Omental fat pad (tissue), 4 donors: Measurements from ENCODE around the gene RFFL. TPM values are rescaled to one million over a fixed set of nuclear protein-coding genes. Genes with fewer than 3 reads are reported as not detected.
"Not testable (repeated sequence)": the region's sequence is repeated elsewhere in the genome, so short reads cannot be mapped to it uniquely, and the experiment has no call there.

Source experiments
- ATAC-seq: fragments of 150-250 bp; one replicate; pipeline ENCODE4 v1.9.1; 2016; ENCODE audit warnings: mild to moderate bottlenecking, moderate library complexity; ENCODE audit not compliant: low FRiP score
- DNase-seq: peaks from one replicate; pipeline ENCODE4 v3.0.0-alpha.2; 2019; ENCODE audit warnings: low spot score
- CTCF ChIP-seq, 3 donors: fragments of 450-650 bp; IDR thresholded peaks; one replicate each; pipeline ENCODE4 v1.5.1; 2016 to 2017; ENCODE audit warnings: antibody characterized with exemption in 3 of 3, mild to moderate bottlenecking in 3 of 3, moderate library complexity in 2 of 3
- total RNA-seq, 4 donors: library from RNA; depleted of rRNA; stranded (reverse); fragments of >200 nt; gene quantifications; one replicate each; pipeline ENCODE4 v1.1.0, GENCODE V29; 2016

The RFFL gene
- total RNA-seq, 4 donors from 2014 or later, result 17.3 to 23.1 (median 19.7) TPM

DNA sequence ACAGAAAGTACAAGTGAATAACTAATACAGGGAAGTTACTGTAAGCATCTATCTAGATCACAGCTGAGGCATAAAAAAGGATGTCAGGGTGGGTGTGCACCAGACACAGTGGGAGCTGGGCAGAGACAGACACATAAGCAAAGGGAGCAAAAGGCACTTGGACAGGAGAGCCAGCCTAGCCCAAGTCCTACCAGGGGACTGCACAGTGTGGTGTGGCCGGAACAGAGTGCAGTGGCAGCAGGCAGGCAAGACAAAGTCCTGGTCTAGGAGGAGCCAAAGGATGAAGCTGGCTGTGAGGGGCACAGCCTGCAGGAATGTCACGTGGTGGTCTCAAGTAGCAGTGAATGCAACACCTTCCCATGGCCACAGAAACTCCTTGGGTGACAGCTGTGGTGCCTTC, 34.3 kb upstream of the RFFL start:
- ATAC-seq (no peak), DNase-seq (no peak)
- TF ChIP-seq CTCF (IDR thresholded peaks at IDR 0.05), result no peak

DNA sequence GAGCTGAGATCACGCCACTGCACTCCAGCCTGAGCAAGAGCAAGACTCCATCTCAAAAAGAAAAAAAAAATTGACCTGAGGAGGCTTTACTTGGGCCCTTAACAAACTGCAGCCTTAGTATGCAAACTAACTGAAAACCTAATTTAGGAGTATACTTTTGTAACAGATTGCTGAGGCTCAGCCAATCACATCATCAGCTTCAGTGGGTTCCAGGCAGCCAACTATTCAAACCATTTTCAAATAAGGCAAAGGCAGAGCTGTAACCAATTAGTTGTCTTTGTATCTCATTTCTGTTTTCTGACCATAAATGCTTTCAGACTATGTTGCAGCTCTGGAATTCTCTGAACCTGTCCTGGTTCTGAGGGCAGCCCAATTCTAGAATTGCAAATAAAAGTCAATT, 32.2 kb upstream of the RFFL start:
- TF ChIP-seq CTCF (IDR thresholded peaks at IDR 0.05), result no peak
- no peak for ATAC-seq

DNA sequence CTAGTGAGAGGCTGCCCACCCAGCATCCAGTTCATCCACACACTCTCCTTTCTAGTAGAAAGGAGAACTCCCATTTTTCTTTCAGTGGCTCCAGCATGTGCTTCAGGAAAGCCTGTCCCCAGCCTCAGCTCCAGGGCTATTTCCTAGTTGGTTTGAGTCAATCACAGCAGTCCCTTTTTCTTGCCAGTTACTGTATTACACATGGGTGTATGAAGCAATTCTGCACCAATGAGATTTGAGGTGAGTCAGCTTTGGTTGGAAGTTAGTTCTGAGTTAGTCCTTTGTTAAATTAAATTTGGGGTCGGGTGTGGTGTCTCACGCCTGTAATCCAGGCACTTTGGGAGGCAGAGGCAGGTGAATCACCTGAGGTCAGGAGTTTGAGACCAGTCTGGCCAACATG, 31.4 kb upstream of the RFFL start:
- no peak for TF ChIP-seq CTCF (IDR thresholded peaks at IDR 0.05)
- ATAC-seq (no peak), DNase-seq (no peak)

More for the DNA sequence above, 32.2 kb upstream of the RFFL start:
- DNase-seq, result no peak

DNA sequence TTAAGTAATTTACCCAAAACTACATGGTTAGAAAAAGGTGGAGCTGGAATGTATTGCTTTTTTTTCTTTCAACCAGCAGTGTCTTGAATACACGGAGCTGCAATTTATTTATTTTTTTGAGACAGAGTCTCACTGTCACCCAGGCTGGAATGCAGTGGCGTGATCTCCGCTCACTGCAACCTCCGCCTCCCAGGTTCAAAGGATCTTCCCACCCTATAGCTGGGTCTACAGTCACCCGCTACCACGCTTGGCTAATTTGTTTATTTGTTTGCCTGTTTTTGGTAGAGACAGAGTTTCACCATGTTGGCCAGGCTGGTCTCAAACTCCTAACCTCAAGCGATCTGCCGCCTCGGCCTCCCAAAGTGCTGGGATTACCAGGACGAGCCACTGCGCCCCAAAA, 27.2 kb upstream of the RFFL start:
- not testable (repeated sequence) for DNase-seq, ATAC-seq

DNA sequence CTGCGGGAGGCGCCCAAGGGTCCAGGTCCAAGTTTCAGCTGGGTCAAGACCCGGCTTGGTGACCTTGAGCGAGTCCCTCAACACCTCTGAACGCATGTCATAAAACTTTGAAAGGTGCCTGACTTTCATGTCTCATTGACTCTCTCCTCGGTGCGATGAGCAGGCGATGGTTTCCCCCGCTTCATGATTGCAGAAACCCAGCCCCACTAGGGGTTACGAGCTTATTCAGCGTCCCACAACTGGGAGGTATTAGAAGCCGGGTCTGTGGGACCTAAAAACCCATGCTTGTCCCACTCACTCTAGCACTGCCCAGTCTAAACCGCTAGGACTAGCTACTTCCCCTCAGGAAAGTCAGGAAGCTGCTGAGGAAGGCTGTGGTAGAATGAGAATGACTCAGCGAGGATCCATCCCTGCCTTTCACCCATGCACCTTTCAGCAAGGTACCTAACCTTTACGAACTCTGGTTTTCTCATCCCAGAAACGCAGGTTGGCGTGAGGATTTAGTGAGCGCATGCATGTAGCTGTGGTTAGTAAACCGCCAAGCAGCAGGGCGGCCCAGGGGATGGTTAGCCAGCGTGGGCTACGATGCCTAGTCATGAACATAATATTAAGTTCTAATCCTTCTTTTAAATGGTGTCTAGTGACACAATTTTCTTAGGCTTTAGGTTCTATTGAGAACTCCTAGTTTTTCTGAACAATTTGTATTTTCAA, 26.2 kb upstream of the RFFL start:
- DNase-seq (no peak), ATAC-seq (peak; percentile 56)
- TF ChIP-seq CTCF (IDR thresholded peaks at IDR 0.05), result no peak

DNA sequence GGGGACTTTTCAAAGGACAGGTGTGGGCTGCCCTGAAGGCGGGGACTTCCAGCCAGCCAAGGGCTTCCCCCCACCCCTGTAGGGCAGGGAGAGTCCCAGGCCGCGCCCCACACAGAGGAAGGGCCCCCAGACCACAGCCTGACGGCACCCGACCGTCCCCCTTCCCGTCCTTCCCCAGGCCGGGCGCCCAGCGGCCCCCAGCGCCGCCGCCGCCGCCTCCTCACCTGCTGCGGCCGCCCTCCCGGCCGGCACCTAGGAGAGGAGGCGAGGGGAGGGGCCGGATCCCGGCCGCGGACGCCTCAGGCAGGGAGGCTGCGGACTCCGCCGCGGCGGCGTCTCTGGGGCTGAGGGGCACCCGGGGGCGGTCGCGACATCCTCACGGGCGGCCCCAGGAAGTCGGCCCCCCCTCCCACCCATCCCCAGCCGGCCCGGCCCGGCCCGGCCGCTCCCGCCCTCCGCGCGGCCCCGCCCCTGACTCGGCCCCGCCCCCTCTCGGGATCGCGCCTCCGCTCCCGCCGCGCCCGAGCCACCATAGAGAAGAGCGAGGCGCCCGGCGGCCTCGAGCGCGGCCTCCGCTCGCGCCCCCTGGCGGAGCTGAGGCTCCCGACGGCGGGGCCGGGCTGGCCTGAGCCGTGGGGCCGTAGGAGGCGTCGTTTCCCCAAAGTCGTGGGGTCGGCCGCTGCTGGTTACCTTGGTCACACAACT, 25.5 kb upstream of the RFFL start:
- TF ChIP-seq CTCF (IDR thresholded peaks at IDR 0.05), result peak in 2 of 3 donors; percentile 39 to 79
- ATAC-seq (peak; percentile 96), DNase-seq (peak; percentile 65)

- DNase-seq (no peak), ATAC-seq (peak; percentile 32)
- no peak for TF ChIP-seq CTCF (IDR thresholded peaks at IDR 0.05)
Measured at GRCh38 chr17:35088356-35088880, 24.9 kb upstream of the RFFL start.
